ENCODE data around the gene ZNF557.

DNA sequence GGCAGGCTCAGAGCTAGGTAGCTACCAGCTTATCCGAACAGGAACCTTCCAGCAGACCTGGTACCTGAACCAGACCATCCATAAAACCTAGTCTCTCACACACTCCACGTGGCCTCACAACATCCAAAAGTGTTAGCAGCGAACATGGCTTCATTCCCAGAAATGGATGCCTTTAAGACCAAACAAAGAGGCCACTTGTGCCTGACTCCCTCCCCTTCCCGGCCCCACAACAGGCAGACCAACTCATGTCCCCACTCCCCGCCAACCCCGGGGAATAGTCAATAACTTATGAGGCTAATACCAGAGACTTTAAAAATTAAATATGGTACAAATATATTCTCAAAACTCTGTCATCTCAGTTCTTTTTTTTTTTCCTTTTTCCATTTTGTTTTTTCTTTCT is 46.2 kb downstream of the ZNF557 start:
- TF ChIP-seq, protein P1, sequence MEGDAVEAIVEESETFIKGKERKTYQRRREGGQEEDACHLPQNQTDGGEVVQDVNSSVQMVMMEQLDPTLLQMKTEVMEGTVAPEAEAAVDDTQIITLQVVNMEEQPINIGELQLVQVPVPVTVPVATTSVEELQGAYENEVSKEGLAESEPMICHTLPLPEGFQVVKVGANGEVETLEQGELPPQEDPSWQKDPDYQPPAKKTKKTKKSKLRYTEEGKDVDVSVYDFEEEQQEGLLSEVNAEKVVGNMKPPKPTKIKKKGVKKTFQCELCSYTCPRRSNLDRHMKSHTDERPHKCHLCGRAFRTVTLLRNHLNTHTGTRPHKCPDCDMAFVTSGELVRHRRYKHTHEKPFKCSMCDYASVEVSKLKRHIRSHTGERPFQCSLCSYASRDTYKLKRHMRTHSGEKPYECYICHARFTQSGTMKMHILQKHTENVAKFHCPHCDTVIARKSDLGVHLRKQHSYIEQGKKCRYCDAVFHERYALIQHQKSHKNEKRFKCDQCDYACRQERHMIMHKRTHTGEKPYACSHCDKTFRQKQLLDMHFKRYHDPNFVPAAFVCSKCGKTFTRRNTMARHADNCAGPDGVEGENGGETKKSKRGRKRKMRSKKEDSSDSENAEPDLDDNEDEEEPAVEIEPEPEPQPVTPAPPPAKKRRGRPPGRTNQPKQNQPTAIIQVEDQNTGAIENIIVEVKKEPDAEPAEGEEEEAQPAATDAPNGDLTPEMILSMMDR (IDR thresholded peaks at IDR 0.05) = no peak
- TF ChIP-seq POLR2AphosphoS5 (IDR thresholded peaks at IDR 0.05) = no peak

Measured in gastroesophageal sphincter (tissue), 3 donors.